ENCODE results near the gene SPATS2.

The SPATS2 gene

GRCh38 chr12:49389387-49389703 is 22.1 kb downstream of the SPATS2 start:
- ATAC-seq: no peak
- no peaks in the 10 kb centered on the region for H3K4me1 Mint-ChIP-seq
- H3K27me3 Mint-ChIP-seq: no peaks in the 10 kb centered on the region
- H3K36me3 Mint-ChIP-seq (ENCODE audit: low read depth): no peaks in the 10 kb centered on the region
- H3K9me3 Mint-ChIP-seq: no peaks in the 10 kb centered on the region
- H3K27ac Mint-ChIP-seq: no peak overlapping the region
- H3K4me3 Mint-ChIP-seq: no peak overlapping the region
- DNase-seq: no peak

- Mint-ChIP-seq H3K4me3 (no peak overlapping the region), H3K4me1 (no peaks in the 10 kb centered on the region), H3K27me3 (no peaks in the 10 kb centered on the region), H3K27ac (no peak overlapping the region), H3K36me3 (ENCODE audit: low read depth) (peaks cover 2% of the 10 kb centered on the region), H3K9me3 (no peaks in the 10 kb centered on the region)
- no peak for DNase-seq
- no peak for ATAC-seq
Observed at GRCh38 chr12:49397000-49397399, 29.7 kb downstream of the SPATS2 start.

GRCh38 chr12:49400304-49400703 is 33.0 kb downstream of the SPATS2 start:
- no peaks in the 10 kb centered on the region for H3K27me3 Mint-ChIP-seq
- H3K4me1 Mint-ChIP-seq: peaks cover 7% of the 10 kb centered on the region
- no peaks in the 10 kb centered on the region for H3K9me3 Mint-ChIP-seq
- no peaks in the 10 kb centered on the region for H3K36me3 Mint-ChIP-seq (ENCODE audit: low read depth)
- no peak overlapping the region for H3K4me3 Mint-ChIP-seq
- H3K27ac Mint-ChIP-seq: no peak overlapping the region
- DNase-seq (no peak), ATAC-seq (no peak)

DNA sequence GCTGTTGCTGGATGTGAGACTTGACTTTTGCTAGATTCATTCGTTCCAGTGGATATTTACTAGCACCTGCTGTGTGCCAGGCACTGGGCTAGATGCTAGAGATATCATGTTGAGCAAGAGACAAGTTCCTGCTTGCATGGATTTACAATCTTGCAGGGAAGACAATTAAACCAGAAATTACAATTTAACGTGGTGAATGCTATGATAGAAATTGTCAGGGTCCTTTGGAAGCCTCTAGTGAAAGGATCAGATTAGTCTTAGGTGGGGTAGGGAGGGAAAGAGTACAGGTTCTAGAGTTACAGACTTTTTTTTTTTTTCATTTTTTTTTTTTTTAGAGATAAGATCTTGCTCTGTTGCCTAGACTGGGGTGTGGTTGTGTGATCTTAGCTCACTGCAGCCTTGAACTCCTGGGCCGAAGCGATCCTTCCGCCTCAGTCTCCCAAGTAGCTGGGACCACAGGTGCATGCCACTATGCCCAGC is 36.7 kb downstream of the SPATS2 start:
- H3K4me3 Mint-ChIP-seq: no peak overlapping the region
- peaks cover 7% of the 10 kb centered on the region for H3K4me1 Mint-ChIP-seq
- peaks cover under 1% of the 10 kb centered on the region for H3K36me3 Mint-ChIP-seq (ENCODE audit: low read depth)
- DNase-seq (no peak), ATAC-seq (no peak)
- H3K27me3 Mint-ChIP-seq: no peaks in the 10 kb centered on the region
- no peaks in the 10 kb centered on the region for H3K9me3 Mint-ChIP-seq
- no peak overlapping the region for H3K27ac Mint-ChIP-seq

DNA sequence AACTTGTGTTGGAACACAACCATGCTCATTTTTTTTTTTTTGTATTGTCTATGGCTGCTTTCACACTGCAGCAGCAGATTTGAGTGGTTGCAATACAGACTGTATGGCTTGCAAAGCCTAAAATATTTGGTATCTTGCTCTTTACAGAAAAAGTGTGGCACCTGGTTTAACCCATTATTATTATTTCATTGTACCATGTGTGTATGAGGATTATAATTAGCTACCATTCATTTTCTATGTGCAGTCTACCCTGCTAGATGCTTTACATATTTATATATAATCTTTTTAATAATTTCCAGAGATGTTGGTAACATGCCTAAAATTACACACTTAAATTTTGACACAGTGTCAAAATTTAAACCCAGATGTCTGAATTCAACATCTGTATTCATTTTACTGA is 37.7 kb downstream of the SPATS2 start:
- DNase-seq (no peak), ATAC-seq (no peak)
- Mint-ChIP-seq H3K27me3 (no peaks in the 10 kb centered on the region), H3K4me1 (peaks cover 7% of the 10 kb centered on the region), H3K27ac (no peak overlapping the region), H3K36me3 (ENCODE audit: low read depth) (peaks cover 2% of the 10 kb centered on the region), H3K9me3 (no peaks in the 10 kb centered on the region), H3K4me3 (no peak overlapping the region)

GRCh38 chr12:49410818-49411217 is 43.6 kb downstream of the SPATS2 start:
- Mint-ChIP-seq H3K4me1 (peaks cover 10% of the 10 kb centered on the region), H3K27me3 (no peaks in the 10 kb centered on the region), H3K36me3 (ENCODE audit: low read depth) (peaks cover 2% of the 10 kb centered on the region), H3K4me3 (no peak overlapping the region), H3K27ac (no peak overlapping the region), H3K9me3 (no peaks in the 10 kb centered on the region)
- no peak for DNase-seq
- ATAC-seq: no peak

DNA sequence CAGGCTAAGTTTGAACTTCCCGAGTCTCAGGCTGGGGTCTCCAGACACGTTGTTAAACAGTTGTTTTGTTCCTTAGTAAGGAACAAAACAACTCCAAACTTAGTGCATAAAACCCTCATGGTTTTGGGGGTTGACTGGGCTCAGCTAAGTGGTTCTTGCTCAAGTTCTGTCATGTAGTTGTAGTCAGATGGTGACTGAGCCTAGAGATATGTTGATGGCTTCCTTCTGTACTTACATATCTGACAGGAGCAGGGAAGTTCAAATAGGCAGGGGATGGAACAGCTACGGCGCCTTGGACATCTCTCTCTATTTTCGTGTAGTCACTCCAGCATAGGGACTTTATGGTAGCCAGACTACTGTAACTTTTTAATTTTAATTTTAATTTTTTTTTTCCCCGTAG is 45.7 kb downstream of the SPATS2 start:
- H3K36me3 Mint-ChIP-seq (ENCODE audit: low read depth): peaks cover 2% of the 10 kb centered on the region
- DNase-seq (no peak), ATAC-seq (no peak)
- H3K9me3 Mint-ChIP-seq: no peaks in the 10 kb centered on the region
- H3K27me3 Mint-ChIP-seq: no peaks in the 10 kb centered on the region
- H3K4me1 Mint-ChIP-seq: peaks cover 10% of the 10 kb centered on the region
- no peak overlapping the region for H3K27ac Mint-ChIP-seq
- no peak overlapping the region for H3K4me3 Mint-ChIP-seq

- peaks cover 2% of the 10 kb centered on the region for H3K36me3 Mint-ChIP-seq (ENCODE audit: low read depth)
- peaks cover 10% of the 10 kb centered on the region for H3K4me1 Mint-ChIP-seq
- no peaks in the 10 kb centered on the region for H3K27me3 Mint-ChIP-seq
- H3K4me3 Mint-ChIP-seq: no peak overlapping the region
- no peak for DNase-seq
- H3K27ac Mint-ChIP-seq: no peak overlapping the region
- no peak for ATAC-seq
- H3K9me3 Mint-ChIP-seq: no peaks in the 10 kb centered on the region
Observed at GRCh38 chr12:49413796-49414195, 46.5 kb downstream of the SPATS2 start.

DNA sequence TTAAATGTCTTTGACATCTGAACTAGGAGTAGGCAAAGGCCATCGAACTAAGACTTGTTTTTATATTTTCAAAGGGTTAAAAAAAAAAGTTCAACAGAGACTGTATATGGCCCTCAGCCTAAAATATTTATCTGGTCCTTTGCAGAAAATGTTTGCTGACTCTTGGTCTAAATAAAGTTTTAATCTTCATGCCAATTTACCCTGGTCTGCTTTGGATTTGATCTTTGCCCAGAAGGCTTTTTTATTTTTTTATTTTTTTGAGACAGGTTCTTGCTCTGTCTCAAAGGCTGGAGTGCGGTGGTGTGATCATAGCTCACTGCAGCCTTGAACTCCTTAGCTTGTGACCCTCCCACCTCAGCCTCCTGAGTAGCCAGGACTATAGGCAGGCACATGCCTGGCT is 47.1 kb downstream of the SPATS2 start:
- no peak for ATAC-seq
- no peak overlapping the region for H3K27ac Mint-ChIP-seq
- H3K36me3 Mint-ChIP-seq (ENCODE audit: low read depth): no peaks in the 10 kb centered on the region

GRCh38 chr12:49415521-49415970 is 48.3 kb downstream of the SPATS2 start:
- H3K9me3 Mint-ChIP-seq: no peaks in the 10 kb centered on the region
- H3K4me3 Mint-ChIP-seq: no peak overlapping the region
- no peaks in the 10 kb centered on the region for H3K36me3 Mint-ChIP-seq (ENCODE audit: low read depth)
- no peaks in the 10 kb centered on the region for H3K27me3 Mint-ChIP-seq
- H3K27ac Mint-ChIP-seq: no peak overlapping the region
- no peak for DNase-seq
- peaks cover 6% of the 10 kb centered on the region for H3K4me1 Mint-ChIP-seq
- ATAC-seq: no peak

More for the DNA sequence above, 47.1 kb downstream of the SPATS2 start:
- Mint-ChIP-seq H3K4me1 (peaks cover 10% of the 10 kb centered on the region), H3K9me3 (no peaks in the 10 kb centered on the region), H3K4me3 (no peak overlapping the region), H3K27me3 (no peaks in the 10 kb centered on the region)
- no peak for DNase-seq

- Mint-ChIP-seq H3K27ac (no peak overlapping the region), H3K4me1 (no peaks in the 10 kb centered on the region), H3K36me3 (ENCODE audit: low read depth) (no peaks in the 10 kb centered on the region), H3K4me3 (no peak overlapping the region), H3K27me3 (no peaks in the 10 kb centered on the region), H3K9me3 (no peaks in the 10 kb centered on the region)
- no peak for ATAC-seq
- DNase-seq: no peak
Observed at GRCh38 chr12:49416892-49417291, 49.6 kb downstream of the SPATS2 start.

- Mint-ChIP-seq H3K27me3 (no peaks in the 10 kb centered on the region), H3K27ac (no peak overlapping the region), H3K9me3 (no peaks in the 10 kb centered on the region), H3K4me1 (peaks cover 2% of the 10 kb centered on the region), H3K4me3 (no peak overlapping the region), H3K36me3 (ENCODE audit: low read depth) (no peaks in the 10 kb centered on the region)
- DNase-seq: no peak
- no peak for ATAC-seq
Observed at GRCh38 chr12:49417558-49417957, 50.3 kb downstream of the SPATS2 start.

GRCh38 chr12:49420556-49420955 is 53.3 kb downstream of the SPATS2 start:
- no peaks in the 10 kb centered on the region for H3K27me3 Mint-ChIP-seq
- H3K9me3 Mint-ChIP-seq: no peaks in the 10 kb centered on the region
- peaks cover 2% of the 10 kb centered on the region for H3K4me1 Mint-ChIP-seq
- no peak for DNase-seq
- no peaks in the 10 kb centered on the region for H3K36me3 Mint-ChIP-seq (ENCODE audit: low read depth)
- ATAC-seq: no peak
- H3K4me3 Mint-ChIP-seq: no peak overlapping the region
- no peak overlapping the region for H3K27ac Mint-ChIP-seq

GRCh38 chr12:49422114-49422513 is 54.9 kb downstream of the SPATS2 start:
- DNase-seq (no peak), ATAC-seq (no peak)
- H3K27me3 Mint-ChIP-seq: no peaks in the 10 kb centered on the region
- no peaks in the 10 kb centered on the region for H3K9me3 Mint-ChIP-seq
- no peak overlapping the region for H3K27ac Mint-ChIP-seq
- peaks cover 2% of the 10 kb centered on the region for H3K4me1 Mint-ChIP-seq
- no peaks in the 10 kb centered on the region for H3K36me3 Mint-ChIP-seq (ENCODE audit: low read depth)
- H3K4me3 Mint-ChIP-seq: no peak overlapping the region

DNA sequence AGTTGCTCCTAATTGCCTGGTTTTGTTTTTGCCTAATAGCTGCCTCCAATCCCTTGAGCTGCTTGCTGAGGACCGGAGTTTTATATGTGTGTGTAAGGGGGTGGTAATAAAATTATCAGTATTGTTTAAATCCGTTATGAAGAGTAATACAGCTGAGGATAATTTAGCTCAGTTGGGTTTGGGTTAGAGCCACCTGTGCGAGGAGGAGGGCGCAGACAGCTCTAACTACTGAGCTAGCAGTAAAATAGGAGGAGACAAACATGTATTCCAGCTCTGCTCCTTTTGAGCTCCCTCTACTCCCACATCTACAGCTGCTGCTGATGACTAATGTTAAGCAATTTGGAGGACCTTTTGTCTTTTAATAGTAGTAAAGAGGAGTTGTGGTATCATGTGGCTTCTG is 61.5 kb downstream of the SPATS2 start:
- no peaks in the 10 kb centered on the region for H3K9me3 Mint-ChIP-seq
- H3K36me3 Mint-ChIP-seq (ENCODE audit: low read depth): no peaks in the 10 kb centered on the region
- no peak overlapping the region for H3K4me3 Mint-ChIP-seq
- H3K27me3 Mint-ChIP-seq: no peaks in the 10 kb centered on the region
- H3K4me1 Mint-ChIP-seq: peaks cover 4% of the 10 kb centered on the region
- no peak for DNase-seq
- H3K27ac Mint-ChIP-seq: no peak overlapping the region
- ATAC-seq: no peak

DNA sequence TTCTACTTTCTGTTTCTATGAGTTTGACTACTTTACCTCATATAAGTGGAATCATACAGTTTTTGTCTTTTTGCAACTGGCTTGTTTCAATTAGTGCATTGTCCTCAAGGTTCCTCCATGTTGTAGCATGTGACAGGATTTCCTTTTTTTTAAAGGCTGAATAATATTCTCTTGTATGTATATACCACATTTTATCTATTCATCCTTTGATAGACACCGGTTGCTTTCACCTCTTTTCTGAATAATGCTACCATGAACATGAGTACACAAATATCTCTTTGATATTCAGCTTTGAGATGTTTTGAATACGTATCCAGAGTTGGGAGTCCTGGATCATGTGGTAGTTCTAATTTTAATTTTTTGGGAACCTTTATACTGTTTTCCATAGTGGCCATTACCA is 65.4 kb downstream of the SPATS2 start:
- no peaks in the 10 kb centered on the region for H3K9me3 Mint-ChIP-seq
- DNase-seq (no peak), ATAC-seq (no peak)
- no peaks in the 10 kb centered on the region for H3K36me3 Mint-ChIP-seq (ENCODE audit: low read depth)
- peaks cover 4% of the 10 kb centered on the region for H3K4me1 Mint-ChIP-seq
- no peak overlapping the region for H3K27ac Mint-ChIP-seq
- H3K27me3 Mint-ChIP-seq: no peaks in the 10 kb centered on the region
- no peak overlapping the region for H3K4me3 Mint-ChIP-seq

Measured in activated naive CD8-positive, alpha-beta T cell treated with anti-CD3 and anti-CD28 coated beads, Interleukin-2, amount 50 U/mL, for 24 hours (primary cell).